Endothelial cell of umbilical vein (primary cell): ENCODE measurements around the gene ERGIC1. TPM values are rescaled to one million over a fixed set of nuclear protein-coding genes. Genes with fewer than 3 reads are reported as not detected.

Experiments used
- BruUV-seq: library from RNA; stranded (reverse); fragments of 400-500 nt; replicated peaks from 2 replicates; lab custom pipeline; 2021; lab: Mats Ljungman, UMichigan
- CTCF ChIA-PET: fragments of 300-600, 350-600 bp; sonication (Branson Sonifier 250); formaldehyde crosslinking; loops from one replicate; lab custom pipeline; 2021; ENCODE audit warnings: antibody characterized with exemption, inconsistent platforms; lab: Charles Lee
- POLR2A ChIA-PET: fragments of 300-600, 350-600 bp; sonication (Branson Sonifier 250); formaldehyde crosslinking; loops from one replicate; lab custom pipeline; 2021; ENCODE audit warnings: antibody characterized with exemption, inconsistent platforms; lab: Charles Lee
- DNase-seq: peaks from one replicate; pipeline ENCODE4 v3.0.0-alpha.2; 2011; ENCODE audit warnings: low read depth, low spot score
- FAIRE-seq: peaks from 2 replicates; lab custom pipeline; 2011; peaks lifted over from hg19 to GRCh38; lab: Jason Lieb, UNC
- H2AFZ ChIP-seq: 2 replicates; pipeline ENCODE4 v1.6.0; 2012; ENCODE audit warnings: low read depth, low read length, control low read depth, inconsistent platforms
- H3K27ac ChIP-seq: 2 replicates; pipeline ENCODE4 v1.5.1; 2011; ENCODE audit warnings: low read depth, mild to moderate bottlenecking, control low read depth, low read length, moderate library complexity; ENCODE audit not compliant: insufficient read depth
- H3K27me3 ChIP-seq, 2 experiments: 2 replicates each; pipeline versions ENCODE4 v1.6.0 to v1.6.1; 2011; ENCODE audit warnings: low read length in 2 of 2, mixed read lengths in 1 of 2; ENCODE audit not compliant: control insufficient read depth in 2 of 2, insufficient read depth in 2 of 2
- H3K36me3 ChIP-seq, 2 experiments: 2 replicates in 1 of 2; 3 replicates in 1 of 2; pipeline ENCODE4 v1.5.1; 2011; ENCODE audit warnings: low read length in 2 of 2, mild to moderate bottlenecking in 1 of 2, moderate library complexity in 1 of 2; ENCODE audit not compliant: control insufficient read depth in 2 of 2, insufficient read depth in 2 of 2; ENCODE audit errors: extremely low read depth in 1 of 2
- H3K4me1 ChIP-seq: 3 replicates; pipeline ENCODE4 v1.5.1; 2011; ENCODE audit warnings: mild to moderate bottlenecking, low read length; ENCODE audit not compliant: control insufficient read depth, insufficient read depth; ENCODE audit errors: extremely low read depth
- H3K4me2 ChIP-seq: 2 replicates; pipeline ENCODE4 v1.6.1; 2011; ENCODE audit warnings: low read length, control low read depth, mixed read lengths; ENCODE audit not compliant: insufficient read depth
- H3K4me3 ChIP-seq, 3 experiments: fragments of 200-600 bp in 1 of 3; sonication (generic), shearing (Covaris generic) in 1 of 3; replicated peaks in 1 of 3; 2 replicates each; pipeline ENCODE4 v1.5.1; 2011 to 2016; ENCODE audit warnings: control low read depth in 3 of 3, low read length in 3 of 3, mild to moderate bottlenecking in 2 of 3, inconsistent platforms in 1 of 3, low read depth in 1 of 3, moderate library complexity in 1 of 3; ENCODE audit not compliant: insufficient read depth in 1 of 3
- H3K79me2 ChIP-seq: 2 replicates; pipeline ENCODE4 v1.6.0; 2012; ENCODE audit warnings: low read length, inconsistent platforms; ENCODE audit not compliant: control insufficient read depth, insufficient read depth
- H3K9ac ChIP-seq: replicated peaks from 2 replicates; pipeline ENCODE3; 2011; ENCODE audit warnings: low read length, control low read depth; ENCODE audit not compliant: insufficient read depth; ENCODE audit errors: extremely low read depth
- H3K9me1 ChIP-seq: replicated peaks from 3 replicates; pipeline ENCODE4 v1.6.0; 2011; ENCODE audit warnings: mild to moderate bottlenecking, low read length; ENCODE audit not compliant: control insufficient read depth, insufficient read depth; ENCODE audit errors: extremely low read depth
- H3K9me3 ChIP-seq: replicated peaks from 2 replicates; pipeline ENCODE4 v1.5.1; 2012; ENCODE audit warnings: low read length, inconsistent platforms; ENCODE audit not compliant: control insufficient read depth, insufficient read depth
- H4K20me1 ChIP-seq: replicated peaks from 2 replicates; pipeline ENCODE3; 2011; ENCODE audit warnings: mild to moderate bottlenecking, low read length; ENCODE audit not compliant: control insufficient read depth, insufficient read depth; ENCODE audit errors: extremely low read depth
- EZH2 ChIP-seq: IDR thresholded peaks from 2 replicates; pipeline ENCODE4 v1.6.1; 2012; ENCODE audit warnings: borderline replicate concordance, low read depth, mild to moderate bottlenecking, moderate library complexity, low read length, inconsistent platforms; ENCODE audit not compliant: severe bottlenecking
- FOS ChIP-seq: IDR thresholded peaks from 2 replicates; pipeline ENCODE4 v1.6.1; 2011; ENCODE audit warnings: mild to moderate bottlenecking, low read length, moderate library complexity, borderline replicate concordance; ENCODE audit not compliant: insufficient read depth
- GATA2 ChIP-seq: IDR thresholded peaks from 2 replicates; pipeline ENCODE4 v1.7.0; 2011; ENCODE audit warnings: low read depth, mild to moderate bottlenecking, moderate library complexity, mixed read lengths, low read length; ENCODE audit not compliant: insufficient read length, insufficient read depth
- JUN ChIP-seq: IDR thresholded peaks from 2 replicates; pipeline ENCODE4 v1.6.1; 2011; ENCODE audit warnings: borderline replicate concordance, low read depth; ENCODE audit not compliant: insufficient read length, insufficient read depth
- MYC ChIP-seq: IDR thresholded peaks from one replicate; pipeline ENCODE4 v1.6.1; 2011; ENCODE audit warnings: mild to moderate bottlenecking, low read depth, low read length
- POLR2A ChIP-seq: IDR thresholded peaks from 2 replicates; pipeline ENCODE4 v1.6.1; 2012; ENCODE audit warnings: low read depth, mild to moderate bottlenecking, control low read depth, low read length
- POLR2AphosphoS5 ChIP-seq: IDR thresholded peaks from 2 replicates; pipeline ENCODE4 v1.6.1; 2012; ENCODE audit warnings: low read depth, mild to moderate bottlenecking, control low read depth, low read length, moderate library complexity; ENCODE audit not compliant: insufficient read depth
- dilution Hi-C: fragments of 300-500 bp; cut with MboI; formaldehyde crosslinking; loops from one replicate; pipeline ENCODE4 v1.15.0; 2019; ENCODE audit warnings: low sequenced_read_pairs; ENCODE audit not compliant: extremely low pct_ligation_motif_present
- intact Hi-C: fragments of 100-400 bp; cut with micrococcal nuclease; formaldehyde crosslinking; loops from one replicate; pipeline ENCODE4 v1.10.0; 2022
- polyA plus RNA-seq, 4 experiments: library from polyadenylated mRNA; depleted of rRNA in 3 of 4; stranded (reverse) in 3 of 4; unstranded in 1 of 4; fragments of >200 nt; gene quantifications; 2 replicates each; pipeline versions ENCODE4 v1.2.1 to v1.2.3, GENCODE V29; 2011 to 2012; ENCODE audit warnings: missing spikeins in 1 of 4
- total RNA-seq: library from RNA; stranded (reverse); gene quantifications from 2 replicates; pipeline ENCODE4 v1.2.3, GENCODE V29; 2021
- TF ChIP-seq, protein P1 (sequence below), 2 donors: IDR thresholded peaks; 1 replicate in 1 of 2; 2 replicates in 1 of 2; pipeline ENCODE4 v1.5.1; 2011; ENCODE audit warnings: low read length in 2 of 2, mild to moderate bottlenecking in 2 of 2, moderate library complexity in 2 of 2, control low read depth in 1 of 2, inconsistent platforms in 1 of 2, low read depth in 1 of 2; ENCODE audit not compliant: insufficient read depth in 1 of 2; ENCODE audit errors: extremely low read depth in 1 of 2
- TF ChIP-seq, protein P2 (sequence below): IDR thresholded peaks from 2 replicates; pipeline ENCODE4 v1.6.1; 2011; ENCODE audit not compliant: insufficient read depth, insufficient read length

ERGIC1 gene
- total and polyA plus RNA-seq, 2 donors (not counting 3 experiments of a cell fraction or from before 2014, with no cell fraction given) = 105 to 109 TPM

- ChIA-PET POLR2A (no interaction called here), CTCF (no interaction called here)
- Histone ChIP-seq H2AFZ (no peak overlapping the region), H3K4me1 (peaks cover 50% of the 10 kb centered on the region), H3K9ac (no peak overlapping the region), H3K9me3 (no peaks in the 10 kb centered on the region), H3K79me2 (peaks cover 13% of the 10 kb centered on the region), H3K4me3 (no peak overlapping the region), H3K27ac (no peak overlapping the region), H3K36me3 (no peaks in the 10 kb centered on the region), H3K27me3 (no peaks in the 10 kb centered on the region), H3K4me2 (no peak overlapping the region), H4K20me1 (no peaks in the 10 kb centered on the region), H3K9me1 (no peaks in the 10 kb centered on the region)
- TF ChIP-seq, protein P1, sequence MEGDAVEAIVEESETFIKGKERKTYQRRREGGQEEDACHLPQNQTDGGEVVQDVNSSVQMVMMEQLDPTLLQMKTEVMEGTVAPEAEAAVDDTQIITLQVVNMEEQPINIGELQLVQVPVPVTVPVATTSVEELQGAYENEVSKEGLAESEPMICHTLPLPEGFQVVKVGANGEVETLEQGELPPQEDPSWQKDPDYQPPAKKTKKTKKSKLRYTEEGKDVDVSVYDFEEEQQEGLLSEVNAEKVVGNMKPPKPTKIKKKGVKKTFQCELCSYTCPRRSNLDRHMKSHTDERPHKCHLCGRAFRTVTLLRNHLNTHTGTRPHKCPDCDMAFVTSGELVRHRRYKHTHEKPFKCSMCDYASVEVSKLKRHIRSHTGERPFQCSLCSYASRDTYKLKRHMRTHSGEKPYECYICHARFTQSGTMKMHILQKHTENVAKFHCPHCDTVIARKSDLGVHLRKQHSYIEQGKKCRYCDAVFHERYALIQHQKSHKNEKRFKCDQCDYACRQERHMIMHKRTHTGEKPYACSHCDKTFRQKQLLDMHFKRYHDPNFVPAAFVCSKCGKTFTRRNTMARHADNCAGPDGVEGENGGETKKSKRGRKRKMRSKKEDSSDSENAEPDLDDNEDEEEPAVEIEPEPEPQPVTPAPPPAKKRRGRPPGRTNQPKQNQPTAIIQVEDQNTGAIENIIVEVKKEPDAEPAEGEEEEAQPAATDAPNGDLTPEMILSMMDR (IDR thresholded peaks at IDR 0.05; ENCODE audit: extremely low read depth in 1 of 2, insufficient read depth in 1 of 2, low read depth in 1 of 2, low read length in 2 of 2) = no peak
- no peak for TF ChIP-seq EZH2
- TF ChIP-seq GATA2 = no peak
- TF ChIP-seq MYC = no peak
- TF ChIP-seq POLR2A = no peak
- TF ChIP-seq, protein P2, sequence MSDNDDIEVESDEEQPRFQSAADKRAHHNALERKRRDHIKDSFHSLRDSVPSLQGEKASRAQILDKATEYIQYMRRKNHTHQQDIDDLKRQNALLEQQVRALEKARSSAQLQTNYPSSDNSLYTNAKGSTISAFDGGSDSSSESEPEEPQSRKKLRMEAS = no peak
- no peak for TF ChIP-seq POLR2AphosphoS5
- TF ChIP-seq FOS = no peak
- TF ChIP-seq JUN = no peak
- no TSS peak for BruUV-seq
- no peak for FAIRE-seq
- dilution Hi-C loops = no loop called here
- intact Hi-C loops = no loop called here
- DNase-seq = no peak
These were observed 30.7 kb downstream of the ERGIC1 start for GRCh38 chr5:172864747-172865146.
